Measurements from ENCODE around the gene CACYBP.

Gene CACYBP

GRCh38 chr1:174995121-174995520 lies 4.6 kb upstream of the CACYBP start:
- no peak for DNase-seq (ENCODE audit: low read depth)
- no peak overlapping the region for H3K4me3 ChIP-seq (ENCODE audit: control insufficient read depth, low read depth, low read length)
- TF ChIP-seq CTCF (conservative IDR thresholded peaks at IDR 0.05; ENCODE audit: control insufficient read depth, insufficient read depth, low read depth, low read length) = no peak

GRCh38 chr1:174995916-174996315 lies 3.8 kb upstream of the CACYBP start:
- H3K4me3 ChIP-seq (ENCODE audit: control insufficient read depth, low read depth, low read length) = no peak overlapping the region
- no peak for TF ChIP-seq CTCF (conservative IDR thresholded peaks at IDR 0.05; ENCODE audit: control insufficient read depth, insufficient read depth, low read depth, low read length)
- DNase-seq (ENCODE audit: low read depth) = peak; percentile 65

GRCh38 chr1:174996476-174996875 lies 3.3 kb upstream of the CACYBP start:
- no peak for TF ChIP-seq CTCF (conservative IDR thresholded peaks at IDR 0.05; ENCODE audit: control insufficient read depth, insufficient read depth, low read depth, low read length)

GRCh38 chr1:174997041-174997440 lies 2.7 kb upstream of the CACYBP start:
- no peak for DNase-seq (ENCODE audit: low read depth)
- no peak for TF ChIP-seq CTCF (conservative IDR thresholded peaks at IDR 0.05; ENCODE audit: control insufficient read depth, insufficient read depth, low read depth, low read length)
- H3K4me3 ChIP-seq (ENCODE audit: control insufficient read depth, low read depth, low read length) = no peak overlapping the region

More at GRCh38 chr1:174996476-174996875, 3.3 kb upstream of the CACYBP start:
- DNase-seq (ENCODE audit: low read depth) = peak; percentile 68
- H3K4me3 ChIP-seq (ENCODE audit: control insufficient read depth, low read depth, low read length) = no peak overlapping the region

DNA sequence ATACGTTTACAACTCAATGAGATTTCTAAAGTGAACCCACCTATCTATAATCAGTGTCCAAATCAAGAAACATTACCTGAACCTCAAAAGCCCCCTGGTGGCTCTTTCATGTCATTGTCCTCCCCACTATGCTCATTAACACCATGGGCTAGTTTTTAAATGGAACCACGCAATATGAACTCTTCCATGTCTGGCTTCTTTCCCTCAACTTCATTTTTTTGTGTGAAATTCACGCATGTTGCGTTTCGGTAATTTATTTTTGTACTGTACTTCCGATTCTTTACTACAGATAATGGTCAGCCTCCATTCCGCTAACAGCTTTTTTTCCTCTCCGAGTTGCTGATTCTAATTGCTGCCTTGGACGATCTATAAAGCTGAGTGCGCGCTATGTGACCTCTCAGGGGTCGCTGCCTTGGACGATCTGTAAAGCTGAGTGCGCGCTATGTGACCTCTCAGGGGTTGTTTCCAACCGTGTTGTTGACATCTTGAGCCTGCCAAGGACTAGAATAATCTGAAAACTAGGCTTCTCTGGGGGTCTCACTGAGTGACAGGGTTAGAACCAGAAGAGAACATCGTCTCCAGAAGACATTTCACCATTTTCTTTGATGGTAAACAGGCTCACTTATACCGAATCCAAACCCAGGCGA lies 1.1 kb upstream of the CACYBP start:
- TF ChIP-seq CTCF (conservative IDR thresholded peaks at IDR 0.05; ENCODE audit: control insufficient read depth, insufficient read depth, low read depth, low read length) = peak; percentile 82
- peak; percentile 63 for DNase-seq (ENCODE audit: low read depth)
- peak overlapping the region; percentile 60 for H3K4me3 ChIP-seq (ENCODE audit: control insufficient read depth, low read depth, low read length)

DNA sequence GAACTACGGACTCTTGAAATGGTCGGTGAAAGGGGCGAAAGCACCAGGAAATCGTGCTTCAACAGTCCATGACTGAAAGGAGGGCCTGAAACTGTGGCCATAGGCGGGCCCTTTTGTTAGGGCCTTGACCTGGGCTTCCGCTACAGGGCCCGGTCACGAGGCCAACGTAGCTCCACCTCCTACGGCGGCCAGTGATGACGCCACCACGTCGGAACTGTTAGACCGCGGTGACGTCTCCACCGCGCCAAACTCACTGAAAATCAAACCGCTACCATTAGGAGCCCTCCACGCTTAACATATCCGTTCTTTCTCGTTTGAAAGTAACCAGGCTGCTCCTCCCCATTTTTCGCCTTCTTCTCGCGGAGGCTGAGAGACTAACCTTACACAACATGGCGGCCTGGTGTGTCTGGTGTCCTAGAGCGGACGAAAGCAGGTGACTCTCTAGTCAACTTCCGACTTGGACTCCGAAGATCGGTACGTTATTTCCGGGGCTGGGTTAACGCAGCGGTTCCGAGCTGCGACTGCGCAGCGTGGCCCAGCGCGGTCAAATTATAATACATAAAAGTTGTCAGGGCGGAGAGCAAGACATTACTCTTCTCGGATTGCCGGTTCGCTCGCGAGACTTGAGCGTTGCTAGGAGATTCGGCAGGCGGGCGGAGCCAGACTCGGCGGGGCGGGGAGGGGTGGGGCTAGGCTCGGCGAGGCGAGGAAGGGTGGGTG lies 371 bp upstream of the CACYBP start:
- peak overlapping the region; percentile 60 for H3K4me3 ChIP-seq (ENCODE audit: control insufficient read depth, low read depth, low read length)
- TF ChIP-seq CTCF (conservative IDR thresholded peaks at IDR 0.05; ENCODE audit: control insufficient read depth, insufficient read depth, low read depth, low read length) = no peak
- peak; percentile 99 for DNase-seq (ENCODE audit: low read depth)

Measured in fibroblast of mammary gland (primary cell).